HG03025 (cell line): Measurements from ENCODE around the gene CELA1.
A peak's percentile ranks its signal among the peaks of the same experiment; 100 is the strongest.

Source experiments
- ATAC-seq: cut with Tn5 transposase; IDR thresholded peaks from one replicate; pipeline ENCODE4 v1.9.1; 2021; ENCODE audit warnings: mild to moderate bottlenecking, moderate library complexity; ENCODE audit not compliant: unreplicated experiment, low FRiP score

CELA1 gene

DNA sequence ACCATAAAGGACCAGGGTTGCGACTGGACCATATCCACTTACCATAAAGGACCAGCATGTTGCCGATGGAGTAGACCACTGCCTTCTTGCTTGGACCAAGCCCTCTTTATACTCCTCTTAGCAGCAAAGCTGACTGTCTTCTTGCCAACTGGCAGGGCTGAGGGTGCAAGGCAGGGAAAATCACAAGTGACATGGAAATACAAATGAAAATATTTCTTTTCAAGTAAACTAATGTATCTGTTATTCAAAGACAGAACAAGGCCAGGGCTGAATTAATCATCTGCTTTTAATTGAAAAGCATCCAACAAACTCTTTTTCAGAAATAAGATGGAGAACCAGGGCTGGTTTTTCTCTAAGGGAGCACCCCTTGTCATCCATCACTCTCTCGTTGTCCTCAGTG, at the start of gene CELA1:
TSS of gene CELA1 (minus strand) at position 99 of the 400 bp plus-strand sequence. CDS start at position 58, 41 bp downstream.
- ATAC-seq = no peak

DNA sequence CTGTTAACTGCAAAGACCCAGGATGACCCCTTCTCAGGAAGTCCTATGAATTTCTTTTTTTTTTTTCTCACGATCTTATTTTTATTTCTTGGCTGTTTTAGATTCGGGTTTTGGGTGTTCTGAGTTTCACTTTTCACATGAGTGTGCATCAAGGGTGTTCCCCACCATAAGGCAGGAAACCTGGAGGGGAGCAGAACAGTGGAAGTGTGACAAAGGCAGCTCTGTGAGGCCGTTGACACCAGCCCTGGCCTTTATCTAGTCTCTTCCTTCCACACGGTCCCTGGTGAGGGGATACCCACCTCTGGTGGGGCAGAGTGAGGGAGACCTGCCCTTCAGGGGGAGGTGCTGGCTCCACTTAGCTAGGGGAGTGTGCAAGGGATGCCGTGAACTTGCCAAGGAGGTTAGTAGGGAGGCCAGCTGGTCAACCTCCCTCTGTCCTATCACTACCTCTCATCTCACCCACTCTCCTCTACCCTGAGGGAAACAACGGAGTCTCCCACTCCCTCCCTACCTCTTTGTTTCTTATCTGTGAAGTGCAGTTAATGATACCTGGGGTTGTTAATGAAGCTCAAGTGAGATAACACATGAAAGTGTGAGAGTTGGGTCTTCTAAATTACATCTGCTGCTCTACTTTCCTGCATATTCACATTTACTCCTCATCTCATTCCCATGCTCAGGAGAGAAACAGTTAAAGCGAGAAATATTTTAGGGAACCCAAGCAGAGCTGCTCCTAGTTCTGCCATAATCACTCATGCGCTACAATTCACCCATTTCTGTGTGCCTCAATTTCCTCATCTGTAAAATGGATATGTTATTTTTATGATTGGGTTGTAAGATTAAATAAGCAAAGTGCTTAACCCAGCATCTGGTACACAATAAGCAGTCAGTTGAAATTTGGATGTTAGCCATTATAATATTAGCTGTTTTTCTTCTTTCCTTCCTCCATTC, 49.1 kb upstream of the CELA1 start:
- ATAC-seq = no peak

DNA sequence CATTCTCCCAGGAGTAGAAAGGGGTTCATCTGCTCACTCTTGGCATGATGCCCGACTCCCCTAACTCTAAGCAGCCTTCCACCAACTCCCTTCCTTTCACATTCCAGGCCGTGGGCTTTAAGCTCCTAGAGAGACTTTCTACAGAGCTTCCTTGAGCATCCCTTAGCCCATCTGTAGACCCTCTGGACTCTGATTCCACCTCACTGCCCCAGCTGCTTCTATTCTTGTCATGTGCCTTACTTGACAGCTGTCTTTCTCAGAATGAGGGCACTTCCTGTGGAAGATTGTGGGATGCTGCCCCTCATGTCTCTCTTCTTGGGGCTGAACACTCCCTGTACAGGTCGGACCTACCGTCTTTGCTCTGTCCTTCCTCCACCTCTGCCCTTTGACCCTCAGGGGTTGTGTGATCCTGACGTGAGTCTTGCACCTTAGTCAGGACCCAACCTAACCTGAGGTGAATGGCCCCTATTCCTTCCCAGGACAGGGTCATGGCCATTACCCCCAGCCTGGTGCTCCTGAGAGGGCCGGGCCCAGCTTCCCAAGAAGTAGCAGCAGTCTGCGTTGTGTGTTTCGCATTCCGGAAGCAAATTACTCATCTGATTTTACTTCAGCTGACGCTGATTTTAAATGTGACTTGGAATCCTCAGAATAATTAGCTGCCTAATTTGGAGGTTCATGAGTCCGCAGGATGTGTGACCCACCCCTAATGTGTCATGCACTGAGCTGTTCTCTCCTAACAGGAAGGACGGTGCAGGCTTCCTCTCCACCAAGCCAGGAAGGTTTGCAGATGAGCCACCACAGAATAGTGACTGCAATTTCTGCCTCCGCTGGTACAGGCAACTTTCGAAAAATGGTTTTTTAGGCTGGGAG, 47.4 kb upstream of the CELA1 start:
- ATAC-seq = no peak

- no peak for ATAC-seq
These were observed 46.2 kb upstream of the CELA1 start for GRCh38 chr12:51392556-51393237.

- peak; percentile 42 for ATAC-seq
These were observed 45.0 kb upstream of the CELA1 start, which contains the start of gene GALNT6 for GRCh38 chr12:51391283-51392123. Gene GALNT6 (minus strand): TSS chr12:51391406. CDS start chr12:51379781, 11,625 bp downstream.

- peak; percentile 22 for ATAC-seq
These were observed 44.4 kb upstream of the CELA1 start for GRCh38 chr12:51390891-51391282.

DNA sequence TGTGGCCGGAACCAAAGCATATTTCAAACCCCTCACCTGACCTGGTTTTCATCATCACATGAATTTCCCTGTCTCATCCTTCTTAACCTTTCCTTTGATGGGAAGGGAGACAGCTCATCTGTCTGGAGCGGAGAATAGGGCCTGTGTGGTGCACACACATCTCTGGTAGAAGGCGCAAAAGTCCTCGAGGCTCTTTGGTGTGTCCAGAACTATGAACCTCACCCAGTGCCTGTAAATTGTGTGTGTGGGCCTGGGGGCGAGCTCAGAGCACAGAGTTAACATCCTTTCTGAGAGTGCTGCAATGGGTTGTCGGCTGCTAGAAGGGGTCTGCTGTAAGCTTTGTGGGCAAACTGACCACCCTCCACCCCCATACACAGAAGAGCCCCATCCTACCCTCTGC, 44.0 kb upstream of the CELA1 start:
- ATAC-seq = no peak

- ATAC-seq = no peak
These were observed 43.0 kb upstream of the CELA1 start for GRCh38 chr12:51389302-51389999.

- ATAC-seq = no peak
These were observed 42.4 kb upstream of the CELA1 start for GRCh38 chr12:51388846-51389245.

GRCh38 chr12:51388069-51388799, 41.8 kb upstream of the CELA1 start:
- ATAC-seq = no peak

- no peak for ATAC-seq
These were observed 39.9 kb upstream of the CELA1 start for GRCh38 chr12:51386351-51386750.

DNA sequence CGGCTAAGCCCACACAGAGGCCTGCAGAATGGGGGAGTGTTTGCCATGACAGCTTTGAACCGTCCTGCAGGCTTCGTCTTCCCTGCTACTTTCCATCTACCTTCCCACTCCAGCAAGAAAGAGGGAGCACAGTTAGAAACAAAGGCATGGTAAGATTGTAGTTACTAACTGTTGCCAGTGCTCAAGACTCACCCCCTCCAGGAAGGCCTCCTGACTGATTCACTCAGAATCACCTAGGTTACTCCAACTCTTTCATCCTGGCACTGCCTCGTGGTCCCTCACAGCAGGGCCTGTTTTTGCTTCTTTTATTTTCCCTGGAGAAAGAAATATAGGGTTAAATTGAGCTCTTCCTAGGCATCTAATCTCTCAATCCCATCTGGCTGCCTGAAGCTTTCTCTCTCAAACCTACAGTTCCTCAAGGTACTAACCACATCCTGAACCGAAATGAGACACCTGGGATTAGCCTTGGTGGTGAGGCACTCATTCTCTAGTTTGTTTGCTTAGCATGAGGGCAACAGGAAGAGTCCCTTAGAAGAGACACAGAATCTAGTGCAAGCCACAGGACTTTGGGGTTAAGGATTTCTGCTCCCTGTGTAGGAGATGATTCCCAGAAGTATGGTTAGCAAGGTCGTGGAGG, 36.9 kb upstream of the CELA1 start:
- ATAC-seq = no peak

DNA sequence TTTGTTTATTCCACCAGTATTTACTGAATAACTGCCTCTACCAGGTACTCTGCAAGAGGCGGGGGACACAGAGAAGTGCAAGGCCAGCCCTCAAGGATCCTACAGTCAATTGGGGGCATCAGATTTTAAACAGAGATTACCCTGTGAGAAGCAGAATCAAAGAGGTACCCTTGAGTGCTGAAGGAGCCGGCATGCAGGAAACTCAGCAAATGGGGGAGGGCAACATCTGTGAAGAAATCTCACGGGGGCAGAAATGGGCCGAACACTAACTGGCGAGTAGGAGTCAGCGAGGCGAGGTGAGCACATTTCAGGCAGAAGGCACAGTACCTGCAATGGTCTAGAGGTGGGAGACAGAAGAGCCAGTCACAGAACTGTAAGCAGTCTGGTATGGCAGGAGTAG, 35.7 kb upstream of the CELA1 start:
- no peak for ATAC-seq

GRCh38 chr12:51381226-51382079, 35.0 kb upstream of the CELA1 start:
- ATAC-seq = no peak

DNA sequence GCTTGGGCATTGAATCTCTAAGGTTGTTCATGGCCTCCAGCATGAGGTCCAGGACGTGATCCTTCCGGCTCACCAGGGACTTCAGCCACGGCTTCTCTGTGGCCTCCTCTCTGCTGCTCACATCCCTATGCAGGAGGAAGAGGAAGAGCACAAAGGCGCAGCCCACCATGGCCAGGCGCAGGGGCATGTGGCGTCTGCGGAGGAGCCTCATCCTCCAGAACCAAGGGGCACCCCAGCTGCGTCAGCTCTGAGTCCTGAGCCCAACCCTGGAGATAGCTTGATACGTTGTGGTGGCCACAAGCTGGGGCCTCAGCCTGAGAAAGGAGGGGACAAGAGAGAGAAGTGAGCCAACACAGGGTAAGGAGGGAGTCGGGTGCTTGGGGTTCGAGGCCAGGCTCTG, 33.1 kb upstream of the CELA1 start:
- no peak for ATAC-seq

DNA sequence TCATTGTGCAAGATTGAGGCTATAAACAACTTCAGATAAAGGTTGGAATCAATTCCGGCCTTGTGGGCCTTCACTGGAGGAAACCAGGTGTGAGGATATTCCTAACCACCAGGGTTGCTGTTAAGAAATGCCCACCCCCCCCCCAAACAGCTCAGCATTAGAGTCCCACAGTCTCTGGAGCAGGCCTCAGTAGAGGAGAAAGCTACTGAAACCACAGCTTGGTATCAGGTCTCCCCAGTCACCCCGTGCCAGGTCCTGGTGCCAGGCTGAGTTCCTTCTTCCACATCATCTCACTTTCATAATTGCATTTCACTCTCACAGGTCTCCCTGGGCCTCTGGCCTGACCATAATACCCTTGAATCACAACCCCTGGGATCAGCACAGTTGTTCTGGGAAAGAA, 32.3 kb upstream of the CELA1 start:
- no peak for ATAC-seq
